Activated CD4-positive, alpha-beta memory T cell treated with anti-CD3 and anti-CD28 coated beads for 36 hours (primary cell): ENCODE results near the gene CACNA1C. TPM values are rescaled to one million over a fixed set of nuclear protein-coding genes. Genes with fewer than 3 reads are reported as not detected.

Experiments
- CTCF ChIA-PET: fragments of 350-600 bp; sonication (Branson Sonifier 250); formaldehyde crosslinking; loops from one replicate; lab custom pipeline; 2021; ENCODE audit warnings: antibody characterized with exemption, inconsistent platforms; lab: Charles Lee
- POLR2A ChIA-PET: fragments of 350-600 bp; sonication (Branson Sonifier 250); formaldehyde crosslinking; loops from one replicate; lab custom pipeline; 2021; ENCODE audit warnings: antibody characterized with exemption; lab: Charles Lee
- DNase-seq: peaks from one replicate; pipeline ENCODE4 v3.0.0-alpha.2; 2020
- H3K27ac Mint-ChIP-seq: one replicate; pipeline ENCODE4 v1.8.0; 2021; ENCODE audit warnings: mixed read lengths
- H3K27me3 Mint-ChIP-seq: one replicate; pipeline ENCODE4 v1.8.0; 2021; ENCODE audit warnings: mixed read lengths
- H3K36me3 Mint-ChIP-seq: one replicate; pipeline ENCODE4 v1.8.0; 2021; ENCODE audit warnings: mixed read lengths
- H3K4me1 Mint-ChIP-seq: one replicate; pipeline ENCODE4 v1.8.0; 2021; ENCODE audit warnings: low read depth, mixed read lengths
- H3K4me3 Mint-ChIP-seq: one replicate; pipeline ENCODE4 v1.8.0; 2021; ENCODE audit warnings: mild to moderate bottlenecking, mixed read lengths
- H3K9me3 Mint-ChIP-seq: one replicate; pipeline ENCODE4 v1.8.0; 2021; ENCODE audit warnings: mixed read lengths
- intact Hi-C: fragments of 100-400 bp; cut with micrococcal nuclease; formaldehyde crosslinking; loops from one replicate; pipeline ENCODE4 v1.15.1; 2023
- total RNA-seq, 2 experiments: library from RNA; stranded (reverse); gene quantifications; one replicate each; pipeline ENCODE4 v1.2.3, GENCODE V29; 2021

The CACNA1C gene
- total RNA-seq, 2 experiments from 2014 or later = 0.07 to 0.12 TPM

DNA sequence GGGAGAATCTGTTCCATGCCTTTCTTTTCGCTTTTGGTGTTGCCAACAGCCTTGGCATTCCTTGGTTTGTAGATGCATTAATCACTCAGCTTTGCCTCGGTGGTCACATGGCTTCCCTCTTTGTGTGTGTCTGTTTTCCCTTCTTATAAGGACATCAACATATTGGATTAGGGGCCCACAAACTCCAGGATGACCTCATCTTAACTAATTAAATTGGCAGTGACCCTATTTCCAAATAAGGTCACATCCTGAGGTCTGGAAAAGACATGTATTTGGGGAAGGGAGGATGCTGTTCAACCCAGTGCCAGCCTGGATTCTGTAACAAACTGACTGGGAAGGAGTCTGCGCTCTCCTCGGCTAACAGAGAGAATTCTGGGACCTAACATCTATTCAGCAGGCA, 376.2 kb downstream of the CACNA1C start:
- Mint-ChIP-seq H3K4me3 (no peak overlapping the region), H3K27me3 (peaks cover 4% of the 10 kb centered on the region), H3K4me1 (no peaks in the 10 kb centered on the region), H3K36me3 (no peaks in the 10 kb centered on the region), H3K9me3 (peaks cover 6% of the 10 kb centered on the region), H3K27ac (no peak overlapping the region)
- POLR2A ChIA-PET = no interaction called here
- CTCF ChIA-PET = no interaction called here
- no peak for DNase-seq
- intact Hi-C loops = no loop called here

DNA sequence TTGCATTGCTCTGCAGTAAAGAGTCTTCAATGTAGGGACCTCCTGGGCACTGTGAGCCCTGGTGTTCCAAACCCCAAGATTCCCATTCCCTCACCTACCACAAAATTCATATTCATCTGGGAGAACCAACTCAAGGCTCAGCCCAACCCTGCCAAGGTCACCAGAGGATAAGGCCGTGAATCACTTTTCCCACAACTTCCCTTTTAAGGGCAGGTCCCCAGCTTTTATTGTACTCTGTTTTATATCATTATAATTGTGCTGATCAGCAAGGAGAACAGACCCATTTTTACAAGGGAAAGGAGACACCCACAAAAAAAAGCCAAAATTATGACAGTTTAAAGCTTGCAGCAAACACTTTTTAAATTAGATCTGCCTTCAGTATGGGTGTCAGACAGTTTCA, 379.0 kb downstream of the CACNA1C start:
- intact Hi-C loops = no loop called here
- no peak overlapping the region for H3K27ac Mint-ChIP-seq
- POLR2A ChIA-PET = no interaction called here
- H3K4me1 Mint-ChIP-seq = no peaks in the 10 kb centered on the region
- no peak overlapping the region for H3K4me3 Mint-ChIP-seq
- no peak for DNase-seq
- CTCF ChIA-PET = no interaction called here
- H3K36me3 Mint-ChIP-seq = no peaks in the 10 kb centered on the region
- no peaks in the 10 kb centered on the region for H3K9me3 Mint-ChIP-seq
- H3K27me3 Mint-ChIP-seq = peaks cover 7% of the 10 kb centered on the region

DNA sequence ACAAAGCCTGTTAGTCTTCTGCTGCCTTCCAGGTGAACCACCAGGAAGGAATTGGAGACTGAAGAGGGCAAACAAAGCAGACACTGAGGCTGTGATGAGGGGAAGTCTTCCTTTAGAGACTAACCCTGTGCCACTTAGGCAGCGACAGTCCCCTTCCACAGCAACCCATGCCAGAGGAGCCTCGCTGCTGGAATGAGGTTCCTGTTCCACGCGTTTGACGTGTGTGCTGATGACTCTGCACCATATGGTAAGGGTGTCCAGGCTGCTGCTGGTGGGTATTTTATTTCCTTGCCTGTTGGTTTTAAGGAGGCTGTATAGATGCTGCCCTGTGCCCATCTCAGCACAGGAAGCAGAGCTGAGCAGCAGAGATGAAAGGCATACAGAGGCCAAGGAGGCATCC, 380.1 kb downstream of the CACNA1C start:
- no peaks in the 10 kb centered on the region for H3K4me1 Mint-ChIP-seq
- no peak overlapping the region for H3K27ac Mint-ChIP-seq
- no peaks in the 10 kb centered on the region for H3K36me3 Mint-ChIP-seq
- ChIA-PET CTCF (no interaction called here), POLR2A (no interaction called here)
- no peak overlapping the region for H3K4me3 Mint-ChIP-seq
- intact Hi-C loops = no loop called here
- H3K9me3 Mint-ChIP-seq = no peaks in the 10 kb centered on the region
- no peak for DNase-seq
- peaks cover 7% of the 10 kb centered on the region for H3K27me3 Mint-ChIP-seq

DNA sequence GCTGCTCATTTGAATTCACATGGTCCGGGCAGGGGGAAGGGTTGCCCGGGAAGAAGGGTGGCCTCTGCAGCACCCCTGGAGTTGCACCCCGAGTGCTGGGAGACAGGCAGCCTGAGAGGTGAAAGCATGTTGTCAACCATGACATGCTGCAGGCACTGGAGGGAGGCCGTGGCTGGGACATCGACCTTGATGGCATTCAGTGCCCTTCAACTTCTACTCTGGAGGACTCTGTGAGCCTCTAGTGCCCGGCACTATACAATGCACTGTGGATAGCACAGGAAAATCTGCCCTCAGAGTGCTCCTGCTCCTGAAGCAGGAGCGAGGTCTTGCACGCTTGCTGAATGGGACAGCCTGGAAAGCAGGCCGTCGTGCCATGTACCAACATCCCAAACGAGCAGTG, 382.7 kb downstream of the CACNA1C start:
- Mint-ChIP-seq H3K27ac (no peak overlapping the region), H3K27me3 (peaks cover 7% of the 10 kb centered on the region), H3K9me3 (no peaks in the 10 kb centered on the region), H3K4me3 (no peak overlapping the region), H3K4me1 (no peaks in the 10 kb centered on the region), H3K36me3 (no peaks in the 10 kb centered on the region)
- POLR2A ChIA-PET = no interaction called here
- intact Hi-C loops = no loop called here
- DNase-seq = no peak
- CTCF ChIA-PET = no interaction called here

DNA sequence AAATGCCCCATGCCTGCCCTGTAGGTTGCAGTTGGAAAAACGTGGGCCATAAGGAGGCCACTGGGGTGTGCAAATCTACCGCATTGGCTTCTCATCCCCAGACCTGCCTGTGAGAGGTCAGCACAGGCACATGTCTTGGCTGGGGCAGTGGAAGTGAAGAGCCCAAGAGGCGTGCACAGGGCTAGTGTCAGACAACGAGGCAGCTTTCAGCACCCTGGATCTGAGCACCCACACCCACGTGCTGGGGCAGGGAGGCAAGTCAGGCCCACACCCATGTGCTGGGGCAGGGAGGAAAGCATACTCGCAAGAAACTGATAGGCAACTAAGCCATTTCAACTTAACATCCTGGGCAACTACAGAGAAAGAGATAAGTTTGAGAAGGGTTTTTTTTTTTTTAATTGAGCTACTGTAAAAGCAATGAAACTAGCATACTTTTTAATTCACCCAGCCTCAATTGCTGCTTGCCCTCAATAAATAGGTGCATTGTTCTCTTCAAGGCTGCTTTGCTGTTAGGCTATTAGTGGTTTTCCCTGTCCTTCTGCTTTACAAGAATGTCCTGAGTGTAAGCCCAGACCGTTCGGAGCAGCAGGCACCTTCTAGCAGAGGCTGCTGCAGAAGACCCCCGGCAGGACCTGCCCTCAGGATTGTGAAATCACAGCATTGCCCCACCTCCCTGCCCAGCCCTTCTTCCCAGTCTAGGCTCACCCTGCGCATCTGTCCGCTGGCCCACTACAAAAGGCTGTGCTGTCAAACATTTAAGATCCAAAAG, 386.7 kb downstream of the CACNA1C start:
- DNase-seq = no peak
- ChIA-PET CTCF (no interaction called here), POLR2A (no interaction called here)
- no peaks in the 10 kb centered on the region for H3K4me1 Mint-ChIP-seq
- H3K36me3 Mint-ChIP-seq = no peaks in the 10 kb centered on the region
- no peak overlapping the region for H3K4me3 Mint-ChIP-seq
- H3K27me3 Mint-ChIP-seq = peaks cover 1% of the 10 kb centered on the region
- intact Hi-C loops = no loop called here
- H3K9me3 Mint-ChIP-seq = no peaks in the 10 kb centered on the region
- no peak overlapping the region for H3K27ac Mint-ChIP-seq

- no peak overlapping the region for H3K27ac Mint-ChIP-seq
- POLR2A ChIA-PET = no interaction called here
- CTCF ChIA-PET = no interaction called here
- H3K27me3 Mint-ChIP-seq = no peaks in the 10 kb centered on the region
- H3K36me3 Mint-ChIP-seq = no peaks in the 10 kb centered on the region
- DNase-seq = no peak
- H3K4me3 Mint-ChIP-seq = no peak overlapping the region
- no peaks in the 10 kb centered on the region for H3K9me3 Mint-ChIP-seq
- H3K4me1 Mint-ChIP-seq = no peaks in the 10 kb centered on the region
- intact Hi-C loops = no loop called here
Observed at GRCh38 chr12:2443776-2444175, 391.0 kb downstream of the CACNA1C start.

- ChIA-PET CTCF (no interaction called here), POLR2A (no interaction called here)
Observed at GRCh38 chr12:2445968-2446367, 393.2 kb downstream of the CACNA1C start.

GRCh38 chr12:2447861-2448260, 395.1 kb downstream of the CACNA1C start:
- POLR2A ChIA-PET = no interaction called here
- no peak overlapping the region for H3K27ac Mint-ChIP-seq
- no peaks in the 10 kb centered on the region for H3K36me3 Mint-ChIP-seq
- CTCF ChIA-PET = no interaction called here
- H3K9me3 Mint-ChIP-seq = no peaks in the 10 kb centered on the region
- H3K4me1 Mint-ChIP-seq = no peaks in the 10 kb centered on the region
- no peaks in the 10 kb centered on the region for H3K27me3 Mint-ChIP-seq
- H3K4me3 Mint-ChIP-seq = no peak overlapping the region
- DNase-seq = no peak
- intact Hi-C loops = no loop called here

More at GRCh38 chr12:2445968-2446367, 393.2 kb downstream of the CACNA1C start:
- Mint-ChIP-seq H3K4me1 (no peaks in the 10 kb centered on the region), H3K36me3 (no peaks in the 10 kb centered on the region), H3K27ac (no peak overlapping the region), H3K27me3 (no peaks in the 10 kb centered on the region), H3K9me3 (no peaks in the 10 kb centered on the region), H3K4me3 (no peak overlapping the region)
- intact Hi-C loops = no loop called here
- no peak for DNase-seq

- ChIA-PET POLR2A (no interaction called here), CTCF (no interaction called here)
- Mint-ChIP-seq H3K9me3 (no peaks in the 10 kb centered on the region), H3K27me3 (no peaks in the 10 kb centered on the region), H3K4me3 (no peak overlapping the region), H3K27ac (no peak overlapping the region), H3K36me3 (no peaks in the 10 kb centered on the region), H3K4me1 (no peaks in the 10 kb centered on the region)
- intact Hi-C loops = no loop called here
- DNase-seq = no peak
Observed at GRCh38 chr12:2449586-2449985, 396.8 kb downstream of the CACNA1C start.

DNA sequence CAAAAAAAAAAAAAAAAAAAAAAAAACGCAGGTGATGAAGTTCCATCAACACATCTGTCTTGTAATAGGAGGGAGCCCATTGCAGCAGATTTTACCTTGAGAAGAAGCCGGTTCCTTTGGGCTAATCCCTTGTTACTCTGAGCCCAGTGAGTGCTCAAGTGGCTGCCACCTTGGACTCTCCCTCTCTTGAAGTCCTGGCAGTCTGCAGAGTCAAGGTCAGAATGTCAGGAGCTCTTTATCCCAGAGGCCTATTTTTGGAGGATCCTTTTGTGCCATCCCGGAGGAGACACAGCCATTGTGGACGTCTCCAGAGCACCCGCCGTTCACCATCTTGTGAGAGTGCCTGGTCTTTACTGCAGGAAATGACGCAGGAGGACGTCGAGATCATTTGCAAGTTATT, 397.8 kb downstream of the CACNA1C start:
- ChIA-PET POLR2A (no interaction called here), CTCF (no interaction called here)
- intact Hi-C loops = no loop called here
- Mint-ChIP-seq H3K27ac (no peak overlapping the region), H3K4me3 (no peak overlapping the region), H3K9me3 (no peaks in the 10 kb centered on the region), H3K36me3 (no peaks in the 10 kb centered on the region), H3K27me3 (no peaks in the 10 kb centered on the region), H3K4me1 (no peaks in the 10 kb centered on the region)
- no peak for DNase-seq

DNA sequence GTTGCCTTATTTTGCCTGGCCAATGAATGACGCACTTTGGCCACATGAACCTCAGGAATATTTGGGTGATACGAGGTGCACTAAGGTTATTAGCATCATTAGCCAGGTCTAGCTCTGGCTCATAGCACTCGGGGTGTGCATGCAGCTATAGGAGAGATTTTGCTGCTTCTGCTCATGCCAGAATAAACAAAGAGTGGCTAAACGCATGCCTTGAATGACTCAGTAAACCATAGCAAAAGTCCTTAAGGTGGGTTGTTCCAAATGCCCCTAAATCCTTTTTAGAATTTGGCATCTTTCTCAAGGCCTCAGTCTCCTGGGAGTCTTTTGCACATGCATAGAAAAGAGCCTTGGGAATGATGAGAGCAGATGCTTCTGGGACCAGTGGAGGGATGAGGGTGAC, 398.2 kb downstream of the CACNA1C start:
- H3K4me1 Mint-ChIP-seq = no peaks in the 10 kb centered on the region
- H3K27ac Mint-ChIP-seq = no peak overlapping the region
- no peak for DNase-seq
- no peak overlapping the region for H3K4me3 Mint-ChIP-seq
- ChIA-PET POLR2A (no interaction called here), CTCF (no interaction called here)
- H3K9me3 Mint-ChIP-seq = no peaks in the 10 kb centered on the region
- intact Hi-C loops = no loop called here
- H3K36me3 Mint-ChIP-seq = no peaks in the 10 kb centered on the region
- H3K27me3 Mint-ChIP-seq = no peaks in the 10 kb centered on the region

DNA sequence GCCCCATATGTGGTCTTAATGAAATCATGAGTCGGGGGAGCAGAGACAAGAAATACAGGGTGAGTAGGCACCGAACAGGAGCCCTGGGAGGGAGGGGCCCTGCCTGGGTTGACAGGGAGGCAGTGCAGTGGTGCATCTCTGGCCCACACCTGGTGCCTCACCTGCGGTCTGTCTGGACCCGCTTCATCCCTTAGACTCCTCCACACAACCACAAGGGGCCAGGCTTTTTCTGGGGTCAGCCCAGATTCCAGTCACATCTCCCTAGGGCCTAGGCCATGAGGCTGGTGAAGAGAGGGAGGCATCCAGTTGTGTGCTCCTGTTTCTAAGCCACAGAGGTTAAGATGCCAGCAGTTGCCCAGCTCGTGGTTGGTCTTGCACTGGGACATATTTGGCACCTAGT, 398.7 kb downstream of the CACNA1C start:
- ChIA-PET POLR2A (no interaction called here), CTCF (interaction anchor here (0.6 kb wide), 1 partner anchor 1155 kb away, joined by 3 read pairs; no protein-coding TSS in a partner anchor)
- intact Hi-C loops = no loop called here
- no peak for DNase-seq
- H3K27ac Mint-ChIP-seq = no peak overlapping the region
- no peaks in the 10 kb centered on the region for H3K36me3 Mint-ChIP-seq
- H3K4me3 Mint-ChIP-seq = no peak overlapping the region
- H3K27me3 Mint-ChIP-seq = no peaks in the 10 kb centered on the region
- H3K9me3 Mint-ChIP-seq = no peaks in the 10 kb centered on the region
- H3K4me1 Mint-ChIP-seq = no peaks in the 10 kb centered on the region

- ChIA-PET POLR2A (no interaction called here), CTCF (no interaction called here)
- H3K27ac Mint-ChIP-seq = no peak overlapping the region
- no peak overlapping the region for H3K4me3 Mint-ChIP-seq
- no peaks in the 10 kb centered on the region for H3K27me3 Mint-ChIP-seq
- intact Hi-C loops = no loop called here
- H3K9me3 Mint-ChIP-seq = no peaks in the 10 kb centered on the region
- H3K4me1 Mint-ChIP-seq = no peaks in the 10 kb centered on the region
- H3K36me3 Mint-ChIP-seq = no peaks in the 10 kb centered on the region
- no peak for DNase-seq
Observed at GRCh38 chr12:2453076-2453760, 400.4 kb downstream of the CACNA1C start.
